ENCODE results near the gene MMEL1.

The MMEL1 gene

DNA sequence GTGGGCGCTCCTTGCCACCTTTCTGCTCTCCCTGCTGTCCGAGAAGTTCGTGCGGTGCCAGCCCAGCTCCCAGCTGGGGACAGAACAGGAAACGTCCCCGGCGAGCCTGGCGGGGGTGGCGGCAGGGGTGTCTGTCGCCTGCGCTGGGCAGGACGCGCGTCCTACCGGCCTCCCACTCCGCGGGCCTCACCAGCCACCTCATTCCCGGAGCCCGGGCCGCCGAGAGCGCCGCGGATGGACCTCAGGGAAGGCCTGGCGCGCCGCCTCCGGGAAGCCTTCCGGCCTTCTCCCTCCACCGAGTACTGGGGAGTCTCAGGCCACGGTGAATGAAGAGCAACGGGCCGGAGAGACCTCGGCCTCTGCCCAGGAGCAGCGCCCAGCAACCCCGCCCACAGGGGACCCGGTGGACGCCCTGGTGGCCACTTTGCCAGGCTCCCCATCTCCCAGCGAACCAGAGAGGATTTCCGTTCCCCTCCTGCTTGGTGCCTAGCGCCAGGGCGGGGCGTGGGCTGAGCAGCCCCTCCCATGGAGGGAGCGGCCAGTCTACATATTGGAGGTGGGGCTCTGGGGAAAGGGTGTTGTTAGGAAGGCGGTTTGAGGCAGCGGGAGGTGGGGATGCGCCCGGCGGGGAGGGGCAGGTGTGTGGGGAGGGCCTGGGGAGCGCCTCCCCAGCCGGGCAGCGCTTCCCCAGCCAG, 86.2 kb downstream of the MMEL1 start (continued):
- TF ChIP-seq, protein P1, sequence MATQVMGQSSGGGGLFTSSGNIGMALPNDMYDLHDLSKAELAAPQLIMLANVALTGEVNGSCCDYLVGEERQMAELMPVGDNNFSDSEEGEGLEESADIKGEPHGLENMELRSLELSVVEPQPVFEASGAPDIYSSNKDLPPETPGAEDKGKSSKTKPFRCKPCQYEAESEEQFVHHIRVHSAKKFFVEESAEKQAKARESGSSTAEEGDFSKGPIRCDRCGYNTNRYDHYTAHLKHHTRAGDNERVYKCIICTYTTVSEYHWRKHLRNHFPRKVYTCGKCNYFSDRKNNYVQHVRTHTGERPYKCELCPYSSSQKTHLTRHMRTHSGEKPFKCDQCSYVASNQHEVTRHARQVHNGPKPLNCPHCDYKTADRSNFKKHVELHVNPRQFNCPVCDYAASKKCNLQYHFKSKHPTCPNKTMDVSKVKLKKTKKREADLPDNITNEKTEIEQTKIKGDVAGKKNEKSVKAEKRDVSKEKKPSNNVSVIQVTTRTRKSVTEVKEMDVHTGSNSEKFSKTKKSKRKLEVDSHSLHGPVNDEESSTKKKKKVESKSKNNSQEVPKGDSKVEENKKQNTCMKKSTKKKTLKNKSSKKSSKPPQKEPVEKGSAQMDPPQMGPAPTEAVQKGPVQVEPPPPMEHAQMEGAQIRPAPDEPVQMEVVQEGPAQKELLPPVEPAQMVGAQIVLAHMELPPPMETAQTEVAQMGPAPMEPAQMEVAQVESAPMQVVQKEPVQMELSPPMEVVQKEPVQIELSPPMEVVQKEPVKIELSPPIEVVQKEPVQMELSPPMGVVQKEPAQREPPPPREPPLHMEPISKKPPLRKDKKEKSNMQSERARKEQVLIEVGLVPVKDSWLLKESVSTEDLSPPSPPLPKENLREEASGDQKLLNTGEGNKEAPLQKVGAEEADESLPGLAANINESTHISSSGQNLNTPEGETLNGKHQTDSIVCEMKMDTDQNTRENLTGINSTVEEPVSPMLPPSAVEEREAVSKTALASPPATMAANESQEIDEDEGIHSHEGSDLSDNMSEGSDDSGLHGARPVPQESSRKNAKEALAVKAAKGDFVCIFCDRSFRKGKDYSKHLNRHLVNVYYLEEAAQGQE (tag by site-specific recombination; IDR thresholded peaks at IDR 0.05) = no peak
- TF ChIP-seq ZNF184 (tag by site-specific recombination; IDR thresholded peaks at IDR 0.05) = no peak
- peak; percentile 77 for TF ChIP-seq ZIC2 (tag by site-specific recombination; IDR thresholded peaks at IDR 0.05)
- TF ChIP-seq, protein P2, sequence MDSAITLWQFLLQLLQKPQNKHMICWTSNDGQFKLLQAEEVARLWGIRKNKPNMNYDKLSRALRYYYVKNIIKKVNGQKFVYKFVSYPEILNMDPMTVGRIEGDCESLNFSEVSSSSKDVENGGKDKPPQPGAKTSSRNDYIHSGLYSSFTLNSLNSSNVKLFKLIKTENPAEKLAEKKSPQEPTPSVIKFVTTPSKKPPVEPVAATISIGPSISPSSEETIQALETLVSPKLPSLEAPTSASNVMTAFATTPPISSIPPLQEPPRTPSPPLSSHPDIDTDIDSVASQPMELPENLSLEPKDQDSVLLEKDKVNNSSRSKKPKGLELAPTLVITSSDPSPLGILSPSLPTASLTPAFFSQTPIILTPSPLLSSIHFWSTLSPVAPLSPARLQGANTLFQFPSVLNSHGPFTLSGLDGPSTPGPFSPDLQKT (IDR thresholded peaks at IDR 0.05; ENCODE audit: borderline replicate concordance, low read depth, low read length) = no peak
- TF ChIP-seq, protein P3, sequence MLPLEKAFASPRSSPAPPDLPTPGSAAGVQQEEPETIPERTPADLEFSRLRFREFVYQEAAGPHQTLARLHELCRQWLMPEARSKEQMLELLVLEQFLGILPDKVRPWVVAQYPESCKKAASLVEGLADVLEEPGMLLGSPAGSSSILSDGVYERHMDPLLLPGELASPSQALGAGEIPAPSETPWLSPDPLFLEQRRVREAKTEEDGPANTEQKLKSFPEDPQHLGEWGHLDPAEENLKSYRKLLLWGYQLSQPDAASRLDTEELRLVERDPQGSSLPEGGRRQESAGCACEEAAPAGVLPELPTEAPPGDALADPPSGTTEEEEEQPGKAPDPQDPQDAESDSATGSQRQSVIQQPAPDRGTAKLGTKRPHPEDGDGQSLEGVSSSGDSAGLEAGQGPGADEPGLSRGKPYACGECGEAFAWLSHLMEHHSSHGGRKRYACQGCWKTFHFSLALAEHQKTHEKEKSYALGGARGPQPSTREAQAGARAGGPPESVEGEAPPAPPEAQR (tag by site-specific recombination; IDR thresholded peaks at IDR 0.05) = no peak
- TF ChIP-seq ZBTB8A (tag by site-specific recombination; IDR thresholded peaks at IDR 0.05) = peak; percentile 94
- peak; percentile 76; the same call in 1 of the 2 replicates for TF ChIP-seq KLF7 (tag by site-specific recombination; IDR thresholded peaks at IDR 0.05; ENCODE audit: borderline replicate concordance)
- TF ChIP-seq ZNF501 (tag by site-specific recombination; IDR thresholded peaks at IDR 0.05) = peak; percentile 59
- TF ChIP-seq, protein P4, sequence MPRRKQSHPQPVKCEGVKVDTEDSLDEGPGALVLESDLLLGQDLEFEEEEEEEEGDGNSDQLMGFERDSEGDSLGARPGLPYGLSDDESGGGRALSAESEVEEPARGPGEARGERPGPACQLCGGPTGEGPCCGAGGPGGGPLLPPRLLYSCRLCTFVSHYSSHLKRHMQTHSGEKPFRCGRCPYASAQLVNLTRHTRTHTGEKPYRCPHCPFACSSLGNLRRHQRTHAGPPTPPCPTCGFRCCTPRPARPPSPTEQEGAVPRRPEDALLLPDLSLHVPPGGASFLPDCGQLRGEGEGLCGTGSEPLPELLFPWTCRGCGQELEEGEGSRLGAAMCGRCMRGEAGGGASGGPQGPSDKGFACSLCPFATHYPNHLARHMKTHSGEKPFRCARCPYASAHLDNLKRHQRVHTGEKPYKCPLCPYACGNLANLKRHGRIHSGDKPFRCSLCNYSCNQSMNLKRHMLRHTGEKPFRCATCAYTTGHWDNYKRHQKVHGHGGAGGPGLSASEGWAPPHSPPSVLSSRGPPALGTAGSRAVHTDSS (tag by site-specific recombination; IDR thresholded peaks at IDR 0.05) = no peak
- peak; percentile 69; the same call in 1 of the 2 replicates for TF ChIP-seq MZF1 (tag by site-specific recombination; IDR thresholded peaks at IDR 0.05; ENCODE audit: borderline replicate concordance)
- TF ChIP-seq ZNF777 (tag by site-specific recombination; IDR thresholded peaks at IDR 0.05; ENCODE audit: borderline replicate concordance) = no peak
- no peak for TF ChIP-seq ZNF529 (tag by site-specific recombination; IDR thresholded peaks at IDR 0.05; ENCODE audit: insufficient replicate concordance)
- TF ChIP-seq, protein P5, sequence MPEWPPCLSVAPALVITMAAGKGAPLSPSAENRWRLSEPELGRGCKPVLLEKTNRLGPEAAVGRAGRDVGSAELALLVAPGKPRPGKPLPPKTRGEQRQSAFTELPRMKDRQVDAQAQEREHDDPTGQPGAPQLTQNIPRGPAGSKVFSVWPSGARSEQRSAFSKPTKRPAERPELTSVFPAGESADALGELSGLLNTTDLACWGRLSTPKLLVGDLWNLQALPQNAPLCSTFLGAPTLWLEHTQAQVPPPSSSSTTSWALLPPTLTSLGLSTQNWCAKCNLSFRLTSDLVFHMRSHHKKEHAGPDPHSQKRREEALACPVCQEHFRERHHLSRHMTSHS (tag by site-specific recombination; IDR thresholded peaks at IDR 0.05) = no peak
- TF ChIP-seq, protein P6, sequence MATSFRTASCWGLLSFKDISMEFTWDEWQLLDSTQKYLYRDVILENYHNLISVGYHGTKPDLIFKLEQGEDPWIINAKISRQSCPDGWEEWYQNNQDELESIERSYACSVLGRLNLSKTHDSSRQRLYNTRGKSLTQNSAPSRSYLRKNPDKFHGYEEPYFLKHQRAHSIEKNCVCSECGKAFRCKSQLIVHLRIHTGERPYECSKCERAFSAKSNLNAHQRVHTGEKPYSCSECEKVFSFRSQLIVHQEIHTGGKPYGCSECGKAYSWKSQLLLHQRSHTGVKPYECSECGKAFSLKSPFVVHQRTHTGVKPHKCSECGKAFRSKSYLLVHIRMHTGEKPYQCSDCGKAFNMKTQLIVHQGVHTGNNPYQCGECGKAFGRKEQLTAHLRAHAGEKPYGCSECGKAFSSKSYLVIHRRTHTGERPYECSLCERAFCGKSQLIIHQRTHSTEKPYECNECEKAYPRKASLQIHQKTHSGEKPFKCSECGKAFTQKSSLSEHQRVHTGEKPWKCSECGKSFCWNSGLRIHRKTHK (tag by site-specific recombination; IDR thresholded peaks at IDR 0.05) = no peak
- TF ChIP-seq, protein P7, sequence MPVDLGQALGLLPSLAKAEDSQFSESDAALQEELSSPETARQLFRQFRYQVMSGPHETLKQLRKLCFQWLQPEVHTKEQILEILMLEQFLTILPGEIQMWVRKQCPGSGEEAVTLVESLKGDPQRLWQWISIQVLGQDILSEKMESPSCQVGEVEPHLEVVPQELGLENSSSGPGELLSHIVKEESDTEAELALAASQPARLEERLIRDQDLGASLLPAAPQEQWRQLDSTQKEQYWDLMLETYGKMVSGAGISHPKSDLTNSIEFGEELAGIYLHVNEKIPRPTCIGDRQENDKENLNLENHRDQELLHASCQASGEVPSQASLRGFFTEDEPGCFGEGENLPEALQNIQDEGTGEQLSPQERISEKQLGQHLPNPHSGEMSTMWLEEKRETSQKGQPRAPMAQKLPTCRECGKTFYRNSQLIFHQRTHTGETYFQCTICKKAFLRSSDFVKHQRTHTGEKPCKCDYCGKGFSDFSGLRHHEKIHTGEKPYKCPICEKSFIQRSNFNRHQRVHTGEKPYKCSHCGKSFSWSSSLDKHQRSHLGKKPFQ (tag by site-specific recombination; IDR thresholded peaks at IDR 0.05) = no peak
- TF ChIP-seq ZNF350 (tag by site-specific recombination; IDR thresholded peaks at IDR 0.05) = no peak
- TF ChIP-seq, protein P8, sequence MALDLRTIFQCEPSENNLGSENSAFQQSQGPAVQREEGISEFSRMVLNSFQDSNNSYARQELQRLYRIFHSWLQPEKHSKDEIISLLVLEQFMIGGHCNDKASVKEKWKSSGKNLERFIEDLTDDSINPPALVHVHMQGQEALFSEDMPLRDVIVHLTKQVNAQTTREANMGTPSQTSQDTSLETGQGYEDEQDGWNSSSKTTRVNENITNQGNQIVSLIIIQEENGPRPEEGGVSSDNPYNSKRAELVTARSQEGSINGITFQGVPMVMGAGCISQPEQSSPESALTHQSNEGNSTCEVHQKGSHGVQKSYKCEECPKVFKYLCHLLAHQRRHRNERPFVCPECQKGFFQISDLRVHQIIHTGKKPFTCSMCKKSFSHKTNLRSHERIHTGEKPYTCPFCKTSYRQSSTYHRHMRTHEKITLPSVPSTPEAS (tag by site-specific recombination; IDR thresholded peaks at IDR 0.05) = peak; percentile 26; the same call in 1 of the 2 replicates
- TF ChIP-seq GLIS2 (tag by site-specific recombination; IDR thresholded peaks at IDR 0.05) = peak; percentile 84
- TF ChIP-seq, protein P9, sequence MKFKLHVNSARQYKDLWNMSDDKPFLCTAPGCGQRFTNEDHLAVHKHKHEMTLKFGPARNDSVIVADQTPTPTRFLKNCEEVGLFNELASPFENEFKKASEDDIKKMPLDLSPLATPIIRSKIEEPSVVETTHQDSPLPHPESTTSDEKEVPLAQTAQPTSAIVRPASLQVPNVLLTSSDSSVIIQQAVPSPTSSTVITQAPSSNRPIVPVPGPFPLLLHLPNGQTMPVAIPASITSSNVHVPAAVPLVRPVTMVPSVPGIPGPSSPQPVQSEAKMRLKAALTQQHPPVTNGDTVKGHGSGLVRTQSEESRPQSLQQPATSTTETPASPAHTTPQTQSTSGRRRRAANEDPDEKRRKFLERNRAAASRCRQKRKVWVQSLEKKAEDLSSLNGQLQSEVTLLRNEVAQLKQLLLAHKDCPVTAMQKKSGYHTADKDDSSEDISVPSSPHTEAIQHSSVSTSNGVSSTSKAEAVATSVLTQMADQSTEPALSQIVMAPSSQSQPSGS (tag by site-specific recombination; IDR thresholded peaks at IDR 0.05; ENCODE audit: low read depth) = no peak
- TF ChIP-seq ZNF530 (tag by site-specific recombination; IDR thresholded peaks at IDR 0.05; ENCODE audit: low read depth) = no peak
- TF ChIP-seq, protein P10, sequence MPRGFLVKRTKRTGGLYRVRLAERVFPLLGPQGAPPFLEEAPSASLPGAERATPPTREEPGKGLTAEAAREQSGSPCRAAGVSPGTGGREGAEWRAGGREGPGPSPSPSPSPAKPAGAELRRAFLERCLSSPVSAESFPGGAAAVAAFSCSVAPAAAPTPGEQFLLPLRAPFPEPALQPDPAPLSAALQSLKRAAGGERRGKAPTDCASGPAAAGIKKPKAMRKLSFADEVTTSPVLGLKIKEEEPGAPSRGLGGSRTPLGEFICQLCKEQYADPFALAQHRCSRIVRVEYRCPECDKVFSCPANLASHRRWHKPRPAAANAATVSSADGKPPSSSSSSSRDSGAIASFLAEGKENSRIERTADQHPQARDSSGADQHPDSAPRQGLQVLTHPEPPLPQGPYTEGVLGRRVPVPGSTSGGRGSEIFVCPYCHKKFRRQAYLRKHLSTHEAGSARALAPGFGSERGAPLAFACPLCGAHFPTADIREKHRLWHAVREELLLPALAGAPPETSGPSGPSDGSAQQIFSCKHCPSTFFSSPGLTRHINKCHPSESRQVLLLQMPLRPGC (tag by site-specific recombination; IDR thresholded peaks at IDR 0.05) = 0 out of 2 replicates have a peak, but pooled peaks have one; percentile 43
